HG02870 (cell line): ENCODE results near the gene PRSS36.
"Not testable (repeated sequence)": the region's sequence is repeated elsewhere in the genome, so short reads cannot be mapped to it uniquely, and the experiment has no call there.

Experiments
- ATAC-seq: cut with Tn5 transposase; IDR thresholded peaks from one replicate; pipeline ENCODE4 v1.9.1; 2021; ENCODE audit warnings: mild to moderate bottlenecking, moderate library complexity; ENCODE audit not compliant: unreplicated experiment

Gene PRSS36

DNA sequence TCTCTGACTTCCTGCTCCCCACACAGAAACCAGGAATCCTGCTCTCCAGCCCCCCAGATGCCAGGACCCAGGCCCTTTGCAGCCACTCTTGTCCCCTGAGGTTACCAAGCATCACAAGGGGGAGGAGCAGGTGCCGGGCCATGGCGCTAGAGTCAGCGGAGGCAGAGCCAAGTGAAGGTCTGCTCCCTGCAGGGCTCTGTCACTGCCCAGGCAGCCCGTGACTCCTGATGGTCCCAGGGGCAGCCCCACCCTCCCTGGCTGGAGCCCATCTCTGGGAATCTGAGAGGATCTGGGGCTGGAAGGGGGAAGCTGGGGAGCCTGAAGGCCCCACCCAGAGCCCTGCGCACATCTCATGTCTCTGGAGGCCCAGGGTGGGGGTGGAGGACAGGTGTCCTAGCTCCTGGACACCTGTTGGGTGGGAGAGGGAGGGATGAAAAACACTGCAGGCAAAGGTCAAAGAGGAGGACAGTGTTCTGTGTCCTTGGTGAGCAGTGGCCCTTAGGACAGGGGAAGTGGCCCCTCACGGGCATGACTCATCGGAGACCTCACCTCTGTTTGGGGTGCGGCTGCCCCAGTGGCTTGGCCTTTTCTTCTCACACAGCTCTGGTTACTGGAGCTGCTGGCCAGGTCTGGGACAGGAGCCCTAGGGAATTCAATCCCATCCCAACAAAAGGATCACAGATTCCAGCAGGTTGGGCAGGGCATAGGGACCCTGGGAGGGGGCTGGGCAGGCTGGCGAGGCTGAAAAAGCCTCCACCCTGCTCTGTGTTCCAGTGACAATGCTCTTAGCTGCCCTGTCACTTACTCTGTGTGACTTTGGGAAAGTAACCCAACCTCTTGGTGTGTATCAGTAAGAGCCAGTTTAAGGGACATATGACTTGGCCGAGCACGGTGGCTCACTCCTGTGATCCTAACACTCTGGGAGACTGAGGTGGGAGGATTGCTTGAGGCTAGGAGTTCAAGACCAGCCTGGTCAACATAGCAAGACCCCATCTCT is at the start of gene PRSS36:
PRSS36 (minus strand) TSS at position 173 of the 997 bp plus-strand sequence; CDS start at position 142, 31 bp downstream.
- ATAC-seq: no peak

GRCh38 chr16:31199430-31200041 is 49.7 kb upstream of the PRSS36 start:
- ATAC-seq: no peak

DNA sequence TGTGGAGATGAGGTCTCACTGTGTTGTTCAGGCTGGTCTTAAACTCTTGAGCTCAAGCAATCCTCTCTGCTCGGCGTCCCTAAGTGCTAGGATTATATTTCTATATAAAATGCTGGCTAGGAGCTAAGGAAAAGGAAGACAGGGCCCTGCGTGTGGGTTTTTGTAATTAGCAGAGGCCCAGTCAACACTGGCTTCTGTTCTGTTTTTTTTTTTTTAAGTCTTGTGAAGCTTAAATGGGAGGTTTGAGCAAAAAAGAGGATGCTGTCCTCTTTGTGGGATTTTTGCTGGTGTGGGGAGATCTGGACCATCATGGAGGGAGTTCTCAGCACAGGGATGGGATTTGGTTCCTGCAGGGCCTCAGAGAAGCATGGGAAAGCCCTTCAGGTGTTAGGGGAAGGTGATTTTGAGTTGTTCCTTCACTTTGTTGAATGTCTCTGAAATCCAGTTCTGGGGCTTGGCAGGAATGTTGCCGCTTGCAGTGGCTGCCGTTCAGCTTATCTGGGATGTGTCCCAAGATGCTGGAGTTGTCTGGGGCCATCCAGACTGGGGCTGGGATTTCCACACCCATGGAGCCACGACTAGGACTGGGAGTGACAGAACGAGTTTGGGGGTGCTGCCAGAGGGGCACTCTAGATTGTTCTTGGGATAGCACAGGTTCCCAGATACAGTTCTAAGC is 48.5 kb upstream of the PRSS36 start:
- no peak for ATAC-seq

DNA sequence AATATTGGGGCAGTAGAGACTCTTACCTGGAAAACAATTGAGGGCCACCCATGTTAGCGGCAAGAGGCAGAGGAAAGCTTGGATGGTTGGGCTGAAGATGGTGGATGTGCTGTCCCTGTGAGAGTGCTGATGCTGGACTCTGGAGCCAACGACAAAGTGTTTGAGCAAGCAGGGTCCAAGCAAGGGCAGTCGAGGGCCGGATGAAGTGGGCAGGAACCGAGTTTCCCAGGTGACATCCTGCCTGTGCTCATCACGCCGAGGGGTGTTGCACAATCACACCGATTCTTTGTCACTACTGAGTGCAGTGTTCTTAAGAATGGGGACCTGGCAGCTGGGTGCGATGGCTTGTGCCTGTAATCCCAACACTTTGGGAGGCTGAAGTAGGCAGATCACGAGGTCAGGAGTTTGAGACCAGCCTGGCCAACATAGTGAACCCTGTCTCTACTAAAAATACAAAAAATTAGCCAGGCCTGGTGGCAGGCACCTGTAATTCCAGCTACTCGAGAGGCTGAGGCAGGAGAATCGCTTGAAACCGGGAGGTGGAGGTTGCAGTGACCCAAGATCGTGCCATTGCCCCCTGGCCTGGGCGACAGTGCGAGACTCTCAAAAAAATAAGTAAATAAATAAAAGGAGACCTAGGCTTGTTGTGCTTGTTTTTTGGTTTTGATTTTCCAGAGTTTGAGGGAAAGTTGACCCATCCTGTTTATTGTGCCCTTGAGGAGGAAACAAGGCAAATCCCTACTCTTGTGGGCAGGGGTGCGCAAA is 46.6 kb upstream of the PRSS36 start:
- ATAC-seq: no peak

GRCh38 chr16:31195861-31196260 is 46.0 kb upstream of the PRSS36 start:
- ATAC-seq: not testable (repeated sequence)

DNA sequence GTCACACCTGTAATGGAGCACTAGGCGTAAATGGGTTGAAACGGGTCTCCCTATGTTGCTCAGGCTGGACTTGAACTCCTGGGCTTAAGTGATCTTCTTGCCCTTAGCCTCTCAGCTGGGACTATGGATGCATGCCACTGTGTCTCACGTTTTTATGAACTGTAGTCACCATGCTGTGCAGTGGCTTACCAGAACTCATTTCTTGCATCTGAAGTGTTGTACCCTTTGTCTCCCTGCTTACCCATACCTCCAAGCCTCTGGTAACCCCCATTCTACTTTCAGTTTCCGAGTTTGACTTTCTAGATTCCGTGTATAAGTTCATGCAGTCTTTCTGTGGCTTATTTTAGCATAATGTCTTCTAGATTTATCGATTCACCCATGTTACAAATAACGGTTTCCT is 45.0 kb upstream of the PRSS36 start:
- no peak for ATAC-seq

- no peak for ATAC-seq
Observed at GRCh38 chr16:31193874-31194273, 44.0 kb upstream of the PRSS36 start.

DNA sequence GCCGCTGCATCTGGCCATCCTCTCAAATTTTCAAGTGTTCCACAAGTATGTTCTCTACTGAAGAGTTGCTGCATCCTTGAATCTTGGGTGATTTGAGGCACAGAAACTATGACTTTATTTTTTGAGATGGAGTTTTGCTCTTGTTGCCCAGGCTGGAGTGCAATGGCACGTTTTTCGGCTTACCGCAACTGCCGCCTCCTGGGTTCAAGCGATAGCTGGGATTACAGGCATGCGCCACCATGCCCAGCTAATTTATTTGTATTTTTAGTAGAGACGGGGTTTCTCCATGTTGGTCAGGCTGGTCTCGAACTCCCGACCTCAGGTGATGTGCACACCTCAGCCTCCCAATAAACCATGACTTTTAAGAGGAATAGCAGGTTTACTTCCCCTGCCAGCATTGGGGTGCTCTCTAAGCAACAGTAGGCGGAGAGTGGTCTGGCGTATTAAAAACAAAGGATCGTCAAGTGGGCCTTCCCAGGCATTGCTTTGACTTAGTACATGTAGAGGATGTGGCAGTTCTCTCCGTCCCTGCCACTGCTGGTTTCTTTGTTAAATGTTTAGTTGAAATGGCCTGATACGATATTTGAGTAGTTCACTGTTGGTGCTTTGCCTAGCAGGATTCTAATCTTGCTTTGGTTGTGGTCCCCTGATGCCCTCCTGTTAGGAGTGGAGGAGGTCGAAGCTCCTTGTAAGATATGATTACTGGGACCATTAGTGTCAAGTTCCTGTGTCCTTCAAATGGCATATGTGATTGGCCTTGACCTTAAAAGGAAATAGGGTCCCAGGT is 43.2 kb upstream of the PRSS36 start:
- no peak for ATAC-seq

DNA sequence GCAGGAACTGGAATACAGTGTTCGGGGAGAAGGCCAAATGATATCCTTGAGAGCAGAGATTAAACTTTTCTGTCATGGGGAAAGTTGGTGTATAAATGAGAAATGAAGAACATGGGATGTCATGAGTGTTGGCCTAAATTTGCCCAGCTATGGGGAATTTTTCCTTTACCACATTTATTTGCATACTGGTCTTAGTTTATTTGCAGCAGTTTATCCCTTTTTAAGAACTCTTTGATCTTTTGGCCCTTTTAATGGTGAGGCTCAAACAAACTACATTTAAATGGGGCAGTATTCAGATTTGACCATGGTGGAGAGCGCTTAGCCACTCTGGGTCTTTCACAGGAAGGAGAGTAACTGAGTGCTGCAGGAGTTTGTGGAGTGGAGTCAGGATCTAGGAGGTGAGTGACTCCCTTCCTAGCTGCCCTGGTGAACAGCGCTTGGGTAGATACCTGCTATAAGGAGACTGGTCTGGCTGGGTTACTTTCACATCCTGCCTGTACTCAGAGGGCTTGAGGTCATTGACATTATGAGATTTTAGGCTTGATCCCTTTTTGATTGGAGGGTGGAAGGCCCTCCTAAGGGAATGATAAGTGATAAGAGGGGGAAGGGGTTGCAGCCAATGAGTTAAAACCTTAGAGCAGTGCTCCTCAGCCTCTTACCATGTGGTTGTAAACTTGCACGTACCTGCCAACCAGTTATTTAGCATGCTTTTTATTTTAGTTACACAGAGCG is 42.0 kb upstream of the PRSS36 start:
- no peak for ATAC-seq

- ATAC-seq: no peak
Observed at GRCh38 chr16:31190818-31191444, 41.1 kb upstream of the PRSS36 start.

- no peak for ATAC-seq
Observed at GRCh38 chr16:31190061-31190460, 40.2 kb upstream of the PRSS36 start.

GRCh38 chr16:31189412-31189778 is 39.5 kb upstream of the PRSS36 start:
- no peak for ATAC-seq

DNA sequence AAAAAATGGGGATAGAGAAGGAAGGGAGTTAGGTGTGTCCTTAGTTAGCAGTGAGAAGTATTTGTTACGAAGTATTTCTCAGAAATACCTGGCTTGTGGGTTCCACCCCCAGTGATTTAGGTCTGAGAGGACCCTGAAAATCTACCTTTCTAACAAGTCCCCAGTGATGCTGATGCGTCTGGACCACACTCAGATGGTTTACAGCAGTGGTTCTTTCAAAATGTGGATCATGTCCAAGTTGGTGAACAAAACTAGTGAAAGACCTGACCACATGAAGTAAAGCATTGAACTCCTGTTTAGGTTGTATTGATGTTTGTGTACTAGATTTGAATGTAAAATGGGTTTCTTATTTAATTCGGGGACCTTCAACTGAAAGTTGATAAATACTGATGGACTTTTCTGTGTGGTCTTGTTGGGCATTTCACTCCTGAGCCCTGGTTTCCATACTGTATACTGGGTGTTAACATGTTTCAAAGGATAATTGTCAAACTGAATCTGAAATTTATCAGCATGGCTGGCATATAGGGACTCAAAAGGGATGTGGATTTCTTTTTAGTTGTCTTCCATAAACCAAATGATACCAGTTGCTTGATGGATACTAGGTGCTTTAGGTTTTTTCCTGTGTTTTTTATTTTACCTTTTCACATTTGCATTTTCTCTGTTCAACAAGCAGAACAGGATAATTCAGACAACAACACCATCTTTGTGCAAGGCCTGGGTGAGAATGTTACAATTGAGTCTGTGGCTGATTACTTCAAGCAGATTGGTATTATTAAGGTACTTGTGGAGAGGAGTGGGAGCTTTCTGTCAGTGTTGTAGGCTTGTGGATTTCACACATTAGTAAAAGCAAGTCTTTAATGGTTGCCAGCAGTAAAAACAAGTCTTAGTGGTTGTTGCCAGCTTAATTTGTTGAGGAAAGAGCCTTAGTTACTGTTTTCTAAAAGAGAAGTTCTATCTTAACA is 38.9 kb upstream of the PRSS36 start:
- no peak for ATAC-seq

GRCh38 chr16:31187808-31188189 is 37.9 kb upstream of the PRSS36 start:
- no peak for ATAC-seq

DNA sequence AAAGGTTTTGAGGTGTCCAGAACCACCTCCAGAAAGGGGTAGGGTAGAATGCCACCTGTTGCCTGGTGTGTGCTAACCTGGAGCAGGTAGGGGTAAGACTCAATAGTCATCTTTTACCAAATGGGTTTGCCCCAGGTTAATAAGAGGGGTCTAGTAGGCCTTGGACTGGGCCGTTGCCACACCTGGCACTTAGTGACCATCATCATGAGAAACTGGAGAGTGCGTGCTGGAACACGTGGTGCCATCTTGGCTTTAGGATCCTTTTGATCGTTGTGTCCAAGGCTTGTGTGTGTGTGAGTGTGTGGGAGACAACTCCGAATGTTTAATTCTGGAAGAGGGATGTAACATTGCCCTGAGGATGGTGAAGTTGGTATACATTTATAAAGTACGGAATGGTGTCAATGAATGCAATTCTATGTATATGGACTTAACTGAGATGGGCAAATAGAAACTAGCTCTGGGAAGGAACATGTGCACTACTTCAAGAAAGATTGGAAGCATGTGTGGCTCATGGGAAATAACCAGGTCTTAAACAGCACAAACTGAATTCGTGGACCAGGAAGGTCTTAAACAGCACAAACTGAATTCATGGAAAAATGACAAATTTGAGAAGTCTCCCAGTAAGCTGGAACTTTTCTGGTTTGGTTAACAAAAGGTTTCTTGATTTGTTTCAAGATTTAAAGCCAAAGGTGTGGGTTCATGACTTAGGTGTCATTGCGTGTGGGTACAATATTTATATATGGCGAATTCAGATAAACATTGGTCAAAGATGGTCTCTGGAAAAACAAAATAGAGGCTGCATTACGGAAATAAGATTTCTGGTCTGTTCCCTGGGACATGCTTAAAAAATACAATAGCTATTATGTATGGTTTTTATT is 37.3 kb upstream of the PRSS36 start:
- ATAC-seq: no peak

GRCh38 chr16:31186176-31186575 is 36.3 kb upstream of the PRSS36 start:
- ATAC-seq: no peak

- ATAC-seq: no peak
Observed at GRCh38 chr16:31185339-31185738, 35.5 kb upstream of the PRSS36 start.
